Neutrophil (primary cell): ENCODE data around the gene ST3GAL3.

ENCODE experiments used
- H3K27ac ChIP-seq: fragments of 200-600 bp; sonication (generic); 2 replicates; pipeline ENCODE4 v1.5.1; 2016; ENCODE audit warnings: mild to moderate bottlenecking, moderate library complexity
- H3K27me3 ChIP-seq: fragments of 200-600 bp; sonication (generic); 2 replicates; pipeline ENCODE4 v1.6.0; 2016; ENCODE audit warnings: mild to moderate bottlenecking
- H3K36me3 ChIP-seq: fragments of 200-600 bp; sonication (generic); 2 replicates; pipeline ENCODE4 v1.5.1; 2017
- H3K4me1 ChIP-seq, 2 experiments: fragments of 200-600 bp in 1 of 2; sonication (generic) in 1 of 2; 1 replicate in 1 of 2; 2 replicates in 1 of 2; pipeline versions ENCODE4 v1.5.1 to v1.6.1; 2013 to 2016; ENCODE audit warnings: low read depth in 1 of 2, low read length in 1 of 2, mild to moderate bottlenecking in 1 of 2, moderate library complexity in 1 of 2; ENCODE audit not compliant: control insufficient read depth in 1 of 2, insufficient read depth in 1 of 2
- H3K4me3 ChIP-seq, 2 experiments: fragments of 200-600 bp in 1 of 2; sonication (generic) in 1 of 2; 1 replicate in 1 of 2; 2 replicates in 1 of 2; pipeline ENCODE4 v1.5.1; 2013 to 2016; ENCODE audit warnings: low read depth in 1 of 2, low read length in 1 of 2, mild to moderate bottlenecking in 1 of 2, moderate library complexity in 1 of 2
- H3K9me3 ChIP-seq: fragments of 200-600 bp; sonication (generic); 2 replicates; pipeline ENCODE4 v1.5.1; 2016
- CTCF ChIP-seq: fragments of 200-600 bp; sonication (generic); IDR thresholded peaks from 2 replicates; pipeline ENCODE4 v1.5.1; 2016; ENCODE audit warnings: antibody characterized with exemption

The ST3GAL3 gene

GRCh38 chr1:43688594-43689000, 18.7 kb upstream of the ST3GAL3 start:
- H3K36me3 ChIP-seq, result peaks cover 98% of the 10 kb centered on the region
- H3K4me1 ChIP-seq, result no peaks in the 10 kb centered on the region
- H3K27me3 ChIP-seq, result no peaks in the 10 kb centered on the region
- H3K4me3 ChIP-seq, result no peak overlapping the region
- no peak for TF ChIP-seq CTCF
- no peaks in the 10 kb centered on the region for H3K9me3 ChIP-seq
- H3K27ac ChIP-seq, result no peak overlapping the region

GRCh38 chr1:43689289-43689688, 18.0 kb upstream of the ST3GAL3 start:
- Histone ChIP-seq H3K4me3 (no peak overlapping the region), H3K27ac (no peak overlapping the region), H3K27me3 (no peaks in the 10 kb centered on the region), H3K9me3 (no peaks in the 10 kb centered on the region), H3K4me1 (no peaks in the 10 kb centered on the region), H3K36me3 (peaks cover 98% of the 10 kb centered on the region)
- TF ChIP-seq CTCF, result no peak

- Histone ChIP-seq H3K27ac (no peak overlapping the region), H3K36me3 (peaks cover 100% of the 10 kb centered on the region), H3K4me1 (no peaks in the 10 kb centered on the region), H3K27me3 (no peaks in the 10 kb centered on the region), H3K9me3 (no peaks in the 10 kb centered on the region), H3K4me3 (no peak overlapping the region)
- no peak for TF ChIP-seq CTCF
Measured at GRCh38 chr1:43691871-43692815, 15.2 kb upstream of the ST3GAL3 start.

GRCh38 chr1:43693371-43693770, 14.0 kb upstream of the ST3GAL3 start:
- no peak for TF ChIP-seq CTCF
- Histone ChIP-seq H3K27ac (no peak overlapping the region), H3K27me3 (no peaks in the 10 kb centered on the region), H3K9me3 (no peaks in the 10 kb centered on the region), H3K36me3 (peaks cover 100% of the 10 kb centered on the region), H3K4me1 (no peaks in the 10 kb centered on the region), H3K4me3 (no peak overlapping the region)

GRCh38 chr1:43699281-43699680, 8.1 kb upstream of the ST3GAL3 start:
- no peak for TF ChIP-seq CTCF
- Histone ChIP-seq H3K27ac (no peak overlapping the region), H3K27me3 (no peaks in the 10 kb centered on the region), H3K36me3 (peaks cover 100% of the 10 kb centered on the region), H3K9me3 (no peaks in the 10 kb centered on the region), H3K4me1 (no peaks in the 10 kb centered on the region), H3K4me3 (no peak overlapping the region)
